Neural progenitor cell (in vitro differentiated cells): ENCODE measurements around the gene CRLF2.

Experiments
- CTCF ChIP-seq: fragments of 200-600 bp; sonication (generic); IDR thresholded peaks from 2 replicates; pipeline ENCODE4 v1.5.1; 2017; ENCODE audit warnings: antibody characterized with exemption, mild to moderate bottlenecking
- EZH2 ChIP-seq: fragments of 200-600 bp; sonication (generic); IDR thresholded peaks from 2 replicates; pipeline ENCODE4 v1.6.1; 2017; ENCODE audit warnings: antibody characterized with exemption, mild to moderate bottlenecking, moderate library complexity
- EZH2phosphoT487 ChIP-seq: fragments of 200-600 bp; sonication (generic); IDR thresholded peaks from 2 replicates; pipeline ENCODE4 v1.6.1; 2017; ENCODE audit warnings: antibody characterized with exemption

- TF ChIP-seq CTCF = no peak
- TF ChIP-seq EZH2 = no peak
- no peak for TF ChIP-seq EZH2phosphoT487
Measured at GRCh38 chrX:1222531-1223241, 10.2 kb upstream of the CRLF2 start.
